ENCODE measurements around the gene PPM1K.

PPM1K gene

GRCh38 chr4:88277711-88278225 is 6.6 kb downstream of the PPM1K start:
- DNase-seq (ENCODE audit: low read depth in 2 of 3, low spot score in 1 of 3): no peak

- no peak for DNase-seq (ENCODE audit: low read depth in 2 of 3, low spot score in 1 of 3)
Measured at GRCh38 chr4:88276952-88277710, 7.2 kb downstream of the PPM1K start.

GRCh38 chr4:88275949-88276515 is 8.3 kb downstream of the PPM1K start:
- DNase-seq (ENCODE audit: low read depth in 2 of 3, low spot score in 1 of 3): no peak

- no peak for DNase-seq (ENCODE audit: low read depth in 2 of 3, low spot score in 1 of 3)
Measured at GRCh38 chr4:88275516-88275915, 8.8 kb downstream of the PPM1K start.

- DNase-seq (ENCODE audit: low read depth in 2 of 3, low spot score in 1 of 3): no peak
Measured at GRCh38 chr4:88268913-88269312, 15.4 kb downstream of the PPM1K start.

GRCh38 chr4:88264336-88264735 is 20.0 kb downstream of the PPM1K start:
- DNase-seq (ENCODE audit: low read depth in 2 of 3, low spot score in 1 of 3): no peak

- no peak for DNase-seq (ENCODE audit: low read depth in 2 of 3, low spot score in 1 of 3)
Measured at GRCh38 chr4:88257726-88258125, 26.6 kb downstream of the PPM1K start.

GRCh38 chr4:88255111-88255510 is 29.2 kb downstream of the PPM1K start:
- DNase-seq (ENCODE audit: low read depth in 2 of 3, low spot score in 1 of 3): no peak

- no peak for DNase-seq (ENCODE audit: low read depth in 2 of 3, low spot score in 1 of 3)
Measured at GRCh38 chr4:88251924-88252323, 32.4 kb downstream of the PPM1K start.

- no peak for DNase-seq (ENCODE audit: low read depth in 2 of 3, low spot score in 1 of 3)
Measured at GRCh38 chr4:88247148-88247547, 37.2 kb downstream of the PPM1K start.

GRCh38 chr4:88246600-88246999 is 37.8 kb downstream of the PPM1K start:
- DNase-seq (ENCODE audit: low read depth in 2 of 3, low spot score in 1 of 3): no peak

GRCh38 chr4:88244816-88245579 is 39.4 kb downstream of the PPM1K start:
- DNase-seq (ENCODE audit: low read depth in 2 of 3, low spot score in 1 of 3): peak in 2 of 3 donors; percentile 5 to 6

- no peak for DNase-seq (ENCODE audit: low read depth in 2 of 3, low spot score in 1 of 3)
Measured at GRCh38 chr4:88244056-88244455, 40.3 kb downstream of the PPM1K start.

- DNase-seq (ENCODE audit: low read depth in 2 of 3, low spot score in 1 of 3): no peak
Measured at GRCh38 chr4:88242144-88242543, 42.2 kb downstream of the PPM1K start.

- DNase-seq (ENCODE audit: low read depth in 2 of 3, low spot score in 1 of 3): no peak
Measured at GRCh38 chr4:88240297-88240714, 44.1 kb downstream of the PPM1K start.

- no peak for DNase-seq (ENCODE audit: low read depth in 2 of 3, low spot score in 1 of 3)
Measured at GRCh38 chr4:88230969-88231771, 53.2 kb downstream of the PPM1K start.

- DNase-seq (ENCODE audit: low read depth in 2 of 3, low spot score in 1 of 3): no peak
Measured at GRCh38 chr4:88230461-88230891, 53.9 kb downstream of the PPM1K start.

GRCh38 chr4:88227734-88228133 is 56.6 kb downstream of the PPM1K start:
- no peak for DNase-seq (ENCODE audit: low read depth in 2 of 3, low spot score in 1 of 3)

GRCh38 chr4:88226143-88226542 is 58.2 kb downstream of the PPM1K start:
- DNase-seq (ENCODE audit: low read depth in 2 of 3, low spot score in 1 of 3): no peak

GRCh38 chr4:88225232-88226105 is 58.9 kb downstream of the PPM1K start:
- no peak for DNase-seq (ENCODE audit: low read depth in 2 of 3, low spot score in 1 of 3)
